HG03354 (cell line): ENCODE data around the gene KIAA0825.

Experiments
- ATAC-seq: cut with Tn5 transposase; IDR thresholded peaks from one replicate; pipeline ENCODE4 v1.9.1; 2021; ENCODE audit warnings: mild to moderate bottlenecking; ENCODE audit not compliant: unreplicated experiment, poor library complexity, severe bottlenecking

The KIAA0825 gene

GRCh38 chr5:94517490-94518488 is 100.6 kb downstream of the KIAA0825 start:
- ATAC-seq: no peak

GRCh38 chr5:94516148-94516547 is 102.3 kb downstream of the KIAA0825 start:
- no peak for ATAC-seq

- no peak for ATAC-seq
Observed at GRCh38 chr5:94508461-94509148, 109.8 kb downstream of the KIAA0825 start.

DNA sequence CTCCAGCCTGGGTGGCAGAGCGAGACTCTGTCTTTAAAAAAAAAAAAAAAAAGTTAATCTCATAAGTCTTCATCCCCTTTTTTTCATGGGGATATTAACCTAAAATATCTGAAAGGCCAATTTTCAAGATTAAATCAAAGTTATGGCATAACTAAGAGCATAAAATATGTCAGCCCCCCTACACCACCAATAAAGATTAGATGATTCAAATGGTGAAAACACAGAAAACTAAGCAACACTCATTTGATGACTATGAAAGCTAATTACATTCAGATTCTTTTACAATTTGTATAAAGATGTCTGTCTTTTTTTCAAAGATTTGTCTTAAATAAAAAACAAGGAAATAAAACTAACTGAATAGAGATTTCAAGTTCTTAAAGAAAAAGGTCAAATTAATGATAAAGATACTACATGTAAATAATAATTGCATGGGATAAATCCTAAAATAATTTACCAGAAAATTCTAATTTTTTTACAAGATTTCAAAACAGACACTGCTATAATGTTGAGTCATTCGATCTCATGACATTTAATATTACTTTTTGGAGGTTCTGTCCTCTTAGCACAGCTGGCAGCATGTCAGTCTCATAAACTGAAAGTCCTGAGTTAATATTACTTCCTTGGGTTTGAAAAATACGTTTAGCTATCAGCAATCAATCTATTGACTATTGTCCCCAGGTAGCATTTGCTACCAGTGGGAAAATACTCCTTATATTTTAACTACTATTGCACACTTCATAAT is 112.9 kb downstream of the KIAA0825 start:
- ATAC-seq: no peak

GRCh38 chr5:94503677-94504076 is 114.7 kb downstream of the KIAA0825 start:
- ATAC-seq: no peak

GRCh38 chr5:94501365-94501764 is 117.0 kb downstream of the KIAA0825 start:
- no peak for ATAC-seq

GRCh38 chr5:94499806-94500205 is 118.6 kb downstream of the KIAA0825 start:
- ATAC-seq: no peak

DNA sequence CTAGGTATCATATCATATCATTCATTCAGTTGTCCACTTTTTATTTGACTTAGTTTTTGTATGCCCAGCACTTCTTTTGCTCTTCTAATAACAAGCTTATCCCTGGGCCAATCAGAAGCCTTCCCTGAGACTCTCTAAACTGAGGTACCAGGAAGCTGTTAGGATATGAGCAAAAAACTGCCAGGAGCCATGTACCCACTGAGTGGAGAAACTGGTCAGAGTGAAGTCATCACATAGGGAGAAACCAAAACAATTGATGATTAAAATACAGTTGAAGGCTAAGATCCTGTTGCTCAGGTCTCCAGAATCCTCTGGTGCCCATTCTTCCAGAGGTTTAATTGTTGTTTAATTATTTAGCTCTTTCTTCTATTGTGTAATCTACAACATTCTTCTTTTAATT is 120.2 kb downstream of the KIAA0825 start:
- ATAC-seq: no peak

DNA sequence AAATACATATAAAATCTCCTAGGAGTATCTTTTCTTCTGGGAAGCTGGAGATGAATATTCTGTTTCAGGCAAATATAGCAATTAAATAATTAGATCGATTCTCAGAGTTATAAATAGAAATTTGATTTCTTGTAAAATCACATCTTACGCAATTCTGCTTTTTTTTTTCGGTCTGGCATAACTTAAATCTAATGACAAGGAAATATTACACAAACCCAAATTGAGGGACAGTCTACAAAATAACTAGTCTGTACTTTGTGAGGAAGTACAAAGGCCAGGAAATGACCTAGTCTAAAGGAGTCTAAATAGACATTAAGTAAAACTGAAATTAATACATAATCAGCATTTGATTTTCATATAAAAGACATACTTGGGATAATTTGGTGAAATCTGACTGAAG is 133.3 kb downstream of the KIAA0825 start:
- no peak for ATAC-seq

- no peak for ATAC-seq
Observed at GRCh38 chr5:94481059-94481458, 137.3 kb downstream of the KIAA0825 start.

- no peak for ATAC-seq
Observed at GRCh38 chr5:94480486-94480885, 137.9 kb downstream of the KIAA0825 start.

GRCh38 chr5:94473936-94474335 is 144.5 kb downstream of the KIAA0825 start:
- ATAC-seq: no peak

GRCh38 chr5:94471521-94471920 is 146.9 kb downstream of the KIAA0825 start:
- ATAC-seq: no peak

GRCh38 chr5:94470802-94471201 is 147.6 kb downstream of the KIAA0825 start:
- ATAC-seq: no peak

GRCh38 chr5:94469894-94470329 is 148.5 kb downstream of the KIAA0825 start:
- ATAC-seq: no peak

GRCh38 chr5:94467954-94468930 is 150.2 kb downstream of the KIAA0825 start:
- no peak for ATAC-seq

- no peak for ATAC-seq
Observed at GRCh38 chr5:94467346-94467953, 151.0 kb downstream of the KIAA0825 start.

GRCh38 chr5:94463739-94464138 is 154.7 kb downstream of the KIAA0825 start:
- ATAC-seq: no peak

DNA sequence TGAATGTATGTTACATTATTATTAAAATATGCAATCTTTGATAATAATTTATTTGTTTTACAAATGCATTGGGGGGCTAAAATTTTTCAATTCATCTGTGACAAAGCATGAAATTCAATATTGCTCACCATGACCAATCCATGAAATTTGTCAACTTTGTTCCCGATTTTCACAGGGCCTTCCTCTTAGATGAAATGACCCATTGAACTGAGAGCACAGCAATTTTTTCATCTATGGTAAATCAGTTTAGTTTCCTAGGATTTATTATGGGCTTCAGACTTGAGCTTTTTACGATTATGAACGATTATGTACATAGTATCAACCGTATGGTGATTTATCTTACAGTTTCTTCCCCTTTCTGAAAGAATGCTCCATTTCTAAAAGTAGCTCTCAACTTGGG is 157.3 kb downstream of the KIAA0825 start:
- no peak for ATAC-seq
